ENCODE results near the gene ZFPM1. TPM values are rescaled to one million over a fixed set of nuclear protein-coding genes. Genes with fewer than 3 reads are reported as not detected.
A peak's percentile ranks its signal among the peaks of the same experiment; 100 is the strongest.

ZFPM1 gene
- total RNA-seq, 1 donor from 2014 or later = 35.0 TPM

DNA sequence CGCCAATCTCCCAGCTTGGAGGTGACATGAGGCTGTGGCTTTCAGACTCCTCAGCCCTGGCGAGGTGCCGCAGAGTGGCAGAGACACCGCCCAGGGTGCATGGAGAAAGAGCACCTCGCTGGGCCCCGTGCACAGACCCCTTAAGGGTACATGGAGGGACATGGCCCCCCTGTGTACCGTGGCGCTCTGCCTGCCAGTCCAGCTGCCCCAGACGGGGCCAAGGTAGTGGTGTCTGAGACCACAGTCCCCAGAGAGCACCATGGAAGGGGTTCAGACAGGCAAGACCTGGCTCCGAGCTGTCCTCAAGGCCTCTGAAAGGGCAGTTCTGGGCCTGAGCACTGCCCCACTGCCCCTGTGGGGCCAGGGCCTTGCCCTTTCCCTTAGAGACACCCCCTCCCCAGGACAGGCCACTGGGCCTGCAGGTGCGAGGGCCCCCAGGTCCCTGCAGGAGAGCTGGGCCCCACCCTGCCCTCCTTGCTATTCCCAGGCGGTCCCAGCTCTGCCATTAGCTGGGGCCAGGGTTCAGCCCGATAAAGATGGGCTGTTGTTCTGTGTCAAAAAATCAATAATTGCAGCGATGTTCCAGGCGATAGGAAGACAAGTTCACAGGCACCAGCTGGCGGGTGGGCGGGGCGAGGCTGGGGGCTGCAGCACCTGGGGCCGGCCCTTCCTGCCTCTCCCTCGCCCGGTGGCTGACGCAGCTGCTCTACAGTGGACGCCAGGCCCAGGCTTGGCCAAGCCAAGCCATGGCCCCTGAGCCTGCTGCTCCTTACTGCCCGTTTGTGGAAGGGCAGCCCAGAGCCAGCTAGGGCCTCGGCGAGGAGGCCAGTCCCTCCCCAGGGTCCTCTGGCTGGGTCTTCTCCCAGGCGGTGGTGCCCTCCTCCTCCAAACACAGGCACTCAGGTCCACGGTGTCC is 51.7 kb downstream of the ZFPM1 start:
- CTCF ChIA-PET = no interaction called here
- TF ChIP-seq, protein P1, sequence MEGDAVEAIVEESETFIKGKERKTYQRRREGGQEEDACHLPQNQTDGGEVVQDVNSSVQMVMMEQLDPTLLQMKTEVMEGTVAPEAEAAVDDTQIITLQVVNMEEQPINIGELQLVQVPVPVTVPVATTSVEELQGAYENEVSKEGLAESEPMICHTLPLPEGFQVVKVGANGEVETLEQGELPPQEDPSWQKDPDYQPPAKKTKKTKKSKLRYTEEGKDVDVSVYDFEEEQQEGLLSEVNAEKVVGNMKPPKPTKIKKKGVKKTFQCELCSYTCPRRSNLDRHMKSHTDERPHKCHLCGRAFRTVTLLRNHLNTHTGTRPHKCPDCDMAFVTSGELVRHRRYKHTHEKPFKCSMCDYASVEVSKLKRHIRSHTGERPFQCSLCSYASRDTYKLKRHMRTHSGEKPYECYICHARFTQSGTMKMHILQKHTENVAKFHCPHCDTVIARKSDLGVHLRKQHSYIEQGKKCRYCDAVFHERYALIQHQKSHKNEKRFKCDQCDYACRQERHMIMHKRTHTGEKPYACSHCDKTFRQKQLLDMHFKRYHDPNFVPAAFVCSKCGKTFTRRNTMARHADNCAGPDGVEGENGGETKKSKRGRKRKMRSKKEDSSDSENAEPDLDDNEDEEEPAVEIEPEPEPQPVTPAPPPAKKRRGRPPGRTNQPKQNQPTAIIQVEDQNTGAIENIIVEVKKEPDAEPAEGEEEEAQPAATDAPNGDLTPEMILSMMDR (IDR thresholded peaks at IDR 0.05) = no peak
- POLR2A ChIA-PET = interaction anchor here (0.6 kb wide), 1 partner anchor 51 kb away, joined by 3 read pairs; no protein-coding TSS in a partner anchor
- H3K4me3 Mint-ChIP-seq = no peak overlapping the region
- no peaks in the 10 kb centered on the region for H3K36me3 Mint-ChIP-seq (ENCODE audit: low read depth)
- H3K4me1 Mint-ChIP-seq = no peaks in the 10 kb centered on the region
- no peak for ATAC-seq (ENCODE audit: low read depth)
- no peak overlapping the region for H3K27ac Mint-ChIP-seq
- H3K9me3 Mint-ChIP-seq = no peaks in the 10 kb centered on the region
- intact Hi-C loops (cut with micrococcal nuclease) = no loop called here
- H3K27me3 Mint-ChIP-seq = no peaks in the 10 kb centered on the region
- no peak for DNase-seq

DNA sequence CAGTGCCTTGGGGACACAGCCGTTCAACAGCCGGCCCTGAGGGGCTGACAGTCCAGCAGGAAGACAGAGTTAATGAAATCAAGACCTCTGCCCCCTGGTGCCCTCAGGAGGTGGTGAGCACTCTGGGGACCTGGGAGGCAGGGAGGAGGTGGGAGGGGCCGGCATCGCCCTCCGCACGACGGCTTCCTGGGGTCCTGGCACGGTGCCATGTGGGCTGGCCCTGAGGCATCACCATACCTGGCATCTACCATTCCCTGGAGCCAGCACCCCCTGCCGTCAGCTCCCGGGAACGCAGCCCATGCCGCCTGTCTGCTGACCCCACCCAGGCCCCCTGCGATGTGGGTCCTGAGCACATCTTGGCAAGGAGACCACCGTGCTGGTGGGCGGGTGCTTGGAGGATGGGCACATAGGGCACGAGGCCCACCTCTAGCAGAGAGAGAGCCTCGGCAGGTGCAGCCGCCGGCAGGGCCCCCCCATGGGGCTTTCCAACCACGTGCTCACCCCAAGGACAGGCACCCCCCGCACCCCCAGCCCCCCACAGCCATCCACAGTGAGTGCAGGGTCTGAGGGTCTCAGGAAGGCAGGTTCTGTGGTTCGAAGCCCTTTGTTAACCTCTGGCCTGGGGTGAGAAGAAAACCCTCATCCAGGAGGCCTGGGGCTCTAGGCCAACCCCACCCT is 52.5 kb downstream of the ZFPM1 start:
- TF ChIP-seq, protein P1 (IDR thresholded peaks at IDR 0.05) = no peak
- Mint-ChIP-seq H3K4me3 (no peak overlapping the region), H3K36me3 (ENCODE audit: low read depth) (no peaks in the 10 kb centered on the region), H3K9me3 (no peaks in the 10 kb centered on the region), H3K27me3 (no peaks in the 10 kb centered on the region), H3K4me1 (no peaks in the 10 kb centered on the region), H3K27ac (no peak overlapping the region)
- intact Hi-C loops (cut with micrococcal nuclease) = no loop called here
- POLR2A ChIA-PET = no interaction called here
- ATAC-seq (ENCODE audit: low read depth) (peak; percentile 42), DNase-seq (no peak)
- CTCF ChIA-PET = no interaction called here

DNA sequence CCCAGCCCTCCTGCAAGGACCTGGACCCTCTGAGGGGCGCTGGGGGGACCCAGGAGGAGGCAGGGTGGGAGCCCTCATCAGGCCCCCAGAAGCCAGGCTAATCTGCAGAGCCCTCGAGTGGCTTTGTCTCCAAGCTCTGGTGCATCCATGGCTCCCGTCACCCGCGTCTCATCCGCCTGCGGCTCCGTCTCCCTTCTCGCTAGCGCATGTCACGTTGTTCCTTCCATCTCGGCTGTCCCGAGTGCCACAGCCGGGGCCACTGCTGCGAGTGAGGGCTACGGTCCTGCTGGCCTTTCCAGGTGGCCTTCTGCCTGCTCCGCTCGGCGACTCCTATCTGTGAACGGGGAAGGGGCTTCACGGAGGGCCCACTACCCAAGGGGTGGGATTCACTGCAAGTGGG is 53.6 kb downstream of the ZFPM1 start:
- Mint-ChIP-seq H3K27ac (no peak overlapping the region), H3K27me3 (no peaks in the 10 kb centered on the region), H3K4me1 (no peaks in the 10 kb centered on the region), H3K9me3 (no peaks in the 10 kb centered on the region), H3K36me3 (ENCODE audit: low read depth) (no peaks in the 10 kb centered on the region), H3K4me3 (no peak overlapping the region)
- DNase-seq (no peak), ATAC-seq (ENCODE audit: low read depth) (no peak)
- TF ChIP-seq, protein P1 (IDR thresholded peaks at IDR 0.05) = no peak
- intact Hi-C loops (cut with micrococcal nuclease) = no loop called here
- POLR2A ChIA-PET = no interaction called here
- CTCF ChIA-PET = no interaction called here

DNA sequence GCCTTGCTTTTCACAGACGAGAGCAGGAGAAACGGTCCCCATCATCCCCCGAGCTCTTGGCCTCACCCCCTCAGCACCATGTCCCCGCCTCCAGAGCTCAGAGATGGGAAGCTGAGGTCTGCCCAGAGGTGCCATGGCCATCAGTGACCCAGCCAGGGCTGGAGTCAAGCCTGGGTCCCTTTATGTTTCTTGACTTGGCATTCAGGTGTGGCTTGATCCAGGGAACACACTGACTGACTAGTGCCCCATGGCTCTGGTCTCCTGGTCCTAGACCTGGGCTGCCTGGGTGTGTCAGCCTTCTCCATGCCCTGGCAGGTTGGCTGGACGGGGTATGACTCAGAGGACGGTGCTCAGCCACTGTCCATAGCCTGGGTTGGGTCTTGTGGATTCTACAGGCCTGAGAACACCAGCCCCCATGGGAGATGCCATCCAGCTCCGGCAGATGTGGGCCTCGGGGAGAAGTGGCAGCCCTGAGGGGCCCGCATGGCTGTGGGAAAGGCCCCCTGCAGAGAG is 54.2 kb downstream of the ZFPM1 start:
- TF ChIP-seq, protein P1 (IDR thresholded peaks at IDR 0.05) = no peak
- POLR2A ChIA-PET = no interaction called here

DNA sequence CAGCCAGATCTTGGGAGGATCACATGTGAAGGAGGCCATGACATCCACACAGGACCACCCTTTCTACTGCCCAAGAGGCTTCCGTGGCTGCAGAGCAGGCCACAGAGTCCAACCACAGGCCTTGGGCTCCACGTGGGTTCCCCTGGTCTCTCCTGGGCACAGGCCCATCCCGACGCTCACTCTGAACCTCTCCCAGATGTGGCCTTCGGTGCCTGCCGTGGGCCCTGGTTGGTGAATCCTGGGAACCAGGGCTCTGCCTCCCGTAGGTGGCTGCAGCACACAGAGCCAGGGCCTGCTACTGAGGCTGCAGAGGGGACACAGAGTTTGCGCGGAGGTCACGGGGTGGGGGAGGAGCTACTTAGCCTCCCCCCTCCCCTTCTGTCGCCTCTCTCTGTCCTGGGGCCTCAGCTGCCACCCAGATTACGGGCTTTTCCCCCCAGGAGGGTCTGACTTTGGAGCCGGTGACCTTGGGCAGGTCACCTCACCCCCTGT is 55.3 kb downstream of the ZFPM1 start:
- no peak for ATAC-seq (ENCODE audit: low read depth)
- no peaks in the 10 kb centered on the region for H3K9me3 Mint-ChIP-seq
- H3K4me1 Mint-ChIP-seq = no peaks in the 10 kb centered on the region
- no peaks in the 10 kb centered on the region for H3K36me3 Mint-ChIP-seq (ENCODE audit: low read depth)
- no peaks in the 10 kb centered on the region for H3K27me3 Mint-ChIP-seq
- POLR2A ChIA-PET = no interaction called here
- intact Hi-C loops (cut with micrococcal nuclease) = no loop called here
- H3K4me3 Mint-ChIP-seq = no peak overlapping the region
- CTCF ChIA-PET = no interaction called here
- DNase-seq = no peak
- TF ChIP-seq, protein P1 (IDR thresholded peaks at IDR 0.05) = no peak
- no peak overlapping the region for H3K27ac Mint-ChIP-seq

More for the DNA sequence above, 54.2 kb downstream of the ZFPM1 start:
- Mint-ChIP-seq H3K9me3 (no peaks in the 10 kb centered on the region), H3K27ac (no peak overlapping the region), H3K4me3 (no peak overlapping the region), H3K4me1 (no peaks in the 10 kb centered on the region), H3K36me3 (ENCODE audit: low read depth) (no peaks in the 10 kb centered on the region), H3K27me3 (no peaks in the 10 kb centered on the region)
- DNase-seq (no peak), ATAC-seq (ENCODE audit: low read depth) (no peak)
- intact Hi-C loops (cut with micrococcal nuclease) = no loop called here
- CTCF ChIA-PET = no interaction called here
